Right lobe of liver (tissue), 4 donors: ENCODE data around the gene FYCO1.

Source experiments
- POLR2A ChIP-seq: fragments of 450-650 bp; IDR thresholded peaks from one replicate; pipeline ENCODE4 v1.6.1; 2017; ENCODE audit warnings: antibody characterized with exemption, mild to moderate bottlenecking
- TF ChIP-seq, protein P1 (sequence below), 4 donors: fragments of 200-600 bp in 3 of 4; fragments of 450-650 bp in 1 of 4; IDR thresholded peaks; one replicate each; pipeline versions ENCODE4 v1.5.1 to v1.8.0; 2016 to 2022; ENCODE audit warnings: antibody characterized with exemption in 4 of 4, mild to moderate bottlenecking in 2 of 4
- donor health status: DM: no; HTN: no; CAD: no.
- donor health status: DM: no; HTN: no; CAD: no.
- donor health status: DM: no; HTN: yes; CAD: no.

DNA sequence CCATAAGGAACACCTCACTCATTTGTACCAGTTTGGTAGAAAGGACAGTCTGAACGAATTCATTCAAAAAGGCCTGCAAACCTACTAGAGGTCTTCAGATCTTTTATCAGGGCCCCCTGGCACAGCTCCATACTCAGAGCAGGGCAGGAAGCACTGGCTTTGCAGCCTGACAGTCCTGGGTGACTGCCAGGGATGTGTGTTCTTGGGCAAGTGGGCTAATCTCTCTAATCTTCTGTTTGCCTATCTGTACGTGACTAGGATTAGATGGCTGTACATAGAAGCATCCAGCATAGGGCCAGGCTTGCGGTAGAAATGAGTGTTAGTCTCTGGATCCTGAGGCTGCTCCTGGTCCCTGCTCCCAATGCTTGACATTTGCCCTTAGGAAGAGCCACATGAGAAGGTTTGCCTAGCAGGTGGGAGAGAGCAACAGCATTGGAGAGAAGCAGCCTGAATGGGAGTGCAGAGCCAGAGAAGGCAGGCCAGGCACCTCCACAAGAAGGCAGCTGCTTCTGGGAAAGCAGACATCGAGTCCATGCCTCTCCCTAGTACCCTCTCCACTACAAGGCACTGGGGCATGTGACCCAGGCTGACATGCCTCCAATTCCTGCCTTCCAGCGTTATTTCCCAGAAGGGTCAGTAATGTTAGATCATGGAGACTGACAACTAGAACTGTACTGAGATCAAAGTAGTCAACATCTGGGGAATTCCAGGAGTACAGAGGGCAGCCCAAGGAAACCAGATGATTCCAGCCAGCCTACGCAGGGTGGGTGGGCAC is 53.4 kb downstream of the FYCO1 start:
- TF ChIP-seq, protein P1, sequence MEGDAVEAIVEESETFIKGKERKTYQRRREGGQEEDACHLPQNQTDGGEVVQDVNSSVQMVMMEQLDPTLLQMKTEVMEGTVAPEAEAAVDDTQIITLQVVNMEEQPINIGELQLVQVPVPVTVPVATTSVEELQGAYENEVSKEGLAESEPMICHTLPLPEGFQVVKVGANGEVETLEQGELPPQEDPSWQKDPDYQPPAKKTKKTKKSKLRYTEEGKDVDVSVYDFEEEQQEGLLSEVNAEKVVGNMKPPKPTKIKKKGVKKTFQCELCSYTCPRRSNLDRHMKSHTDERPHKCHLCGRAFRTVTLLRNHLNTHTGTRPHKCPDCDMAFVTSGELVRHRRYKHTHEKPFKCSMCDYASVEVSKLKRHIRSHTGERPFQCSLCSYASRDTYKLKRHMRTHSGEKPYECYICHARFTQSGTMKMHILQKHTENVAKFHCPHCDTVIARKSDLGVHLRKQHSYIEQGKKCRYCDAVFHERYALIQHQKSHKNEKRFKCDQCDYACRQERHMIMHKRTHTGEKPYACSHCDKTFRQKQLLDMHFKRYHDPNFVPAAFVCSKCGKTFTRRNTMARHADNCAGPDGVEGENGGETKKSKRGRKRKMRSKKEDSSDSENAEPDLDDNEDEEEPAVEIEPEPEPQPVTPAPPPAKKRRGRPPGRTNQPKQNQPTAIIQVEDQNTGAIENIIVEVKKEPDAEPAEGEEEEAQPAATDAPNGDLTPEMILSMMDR (IDR thresholded peaks at IDR 0.05), result no peak
- no peak for TF ChIP-seq POLR2A
